ENCODE data around the gene CFB. TPM values are rescaled to one million over a fixed set of nuclear protein-coding genes. Genes with fewer than 3 reads are reported as not detected.

CFB gene
- total and polyA plus RNA-seq, 2 of the 13 experiments (the other 11 are each of a cell fraction or from before 2014, with no cell fraction given), result 171 to 513 TPM

GRCh38 chr6:31958741-31959739 lies 13.1 kb downstream of the CFB start, which contains the start of the genes NELFE and SKIC2 (continued):
- TF ChIP-seq NONO (IDR thresholded peaks at IDR 0.05) (no peak), NONO (CRISPR knock-in tag; conservative IDR thresholded peaks at IDR 0.05) (peak; percentile 95), SAP130 (CRISPR knock-in tag; IDR thresholded peaks at IDR 0.05; ENCODE audit: low read depth) (peak; percentile 100), ATM (IDR thresholded peaks at IDR 0.05; ENCODE audit: borderline replicate concordance) (no peak), ZNF441 (CRISPR knock-in tag; IDR thresholded peaks at IDR 0.05; ENCODE audit: borderline replicate concordance) (no peak), SP1 (IDR thresholded peaks at IDR 0.05) (peak; percentile 75), SP1 (CRISPR knock-in tag; IDR thresholded peaks at IDR 0.05) (peak; percentile 100), ZNF644 (CRISPR knock-in tag; IDR thresholded peaks at IDR 0.05; ENCODE audit: low read depth) (no peak), PITX1 (CRISPR knock-in tag; IDR thresholded peaks at IDR 0.05) (peak; percentile 89; the same call in 1 of the 2 replicates), ZNF513 (CRISPR knock-in tag; conservative IDR thresholded peaks at IDR 0.05) (0 out of 2 replicates have a peak, but pooled peaks have one; percentile 50), HDAC2 (CRISPR knock-in tag; IDR thresholded peaks at IDR 0.05) (peak; percentile 93), SIN3B (IDR thresholded peaks at IDR 0.05; ENCODE audit: low read length) (peak; percentile 75; the same call in 1 of the 2 replicates), ZFYVE20 (CRISPR knock-in tag; IDR thresholded peaks at IDR 0.05; ENCODE audit: borderline replicate concordance, low read depth) (no peak)
- TF ChIP-seq, protein P1, sequence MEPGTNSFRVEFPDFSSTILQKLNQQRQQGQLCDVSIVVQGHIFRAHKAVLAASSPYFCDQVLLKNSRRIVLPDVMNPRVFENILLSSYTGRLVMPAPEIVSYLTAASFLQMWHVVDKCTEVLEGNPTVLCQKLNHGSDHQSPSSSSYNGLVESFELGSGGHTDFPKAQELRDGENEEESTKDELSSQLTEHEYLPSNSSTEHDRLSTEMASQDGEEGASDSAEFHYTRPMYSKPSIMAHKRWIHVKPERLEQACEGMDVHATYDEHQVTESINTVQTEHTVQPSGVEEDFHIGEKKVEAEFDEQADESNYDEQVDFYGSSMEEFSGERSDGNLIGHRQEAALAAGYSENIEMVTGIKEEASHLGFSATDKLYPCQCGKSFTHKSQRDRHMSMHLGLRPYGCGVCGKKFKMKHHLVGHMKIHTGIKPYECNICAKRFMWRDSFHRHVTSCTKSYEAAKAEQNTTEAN (CRISPR knock-in tag; conservative IDR thresholded peaks at IDR 0.05), result no peak; the same call in 1 of the 2 replicates
- TF ChIP-seq, protein P2, sequence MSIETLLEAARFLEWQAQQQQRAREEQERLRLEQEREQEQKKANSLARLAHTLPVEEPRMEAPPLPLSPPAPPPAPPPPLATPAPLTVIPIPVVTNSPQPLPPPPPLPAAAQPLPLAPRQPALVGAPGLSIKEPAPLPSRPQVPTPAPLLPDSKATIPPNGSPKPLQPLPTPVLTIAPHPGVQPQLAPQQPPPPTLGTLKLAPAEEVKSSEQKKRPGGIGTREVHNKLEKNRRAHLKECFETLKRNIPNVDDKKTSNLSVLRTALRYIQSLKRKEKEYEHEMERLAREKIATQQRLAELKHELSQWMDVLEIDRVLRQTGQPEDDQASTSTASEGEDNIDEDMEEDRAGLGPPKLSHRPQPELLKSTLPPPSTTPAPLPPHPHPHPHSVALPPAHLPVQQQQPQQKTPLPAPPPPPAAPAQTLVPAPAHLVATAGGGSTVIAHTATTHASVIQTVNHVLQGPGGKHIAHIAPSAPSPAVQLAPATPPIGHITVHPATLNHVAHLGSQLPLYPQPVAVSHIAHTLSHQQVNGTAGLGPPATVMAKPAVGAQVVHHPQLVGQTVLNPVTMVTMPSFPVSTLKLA (IDR thresholded peaks at IDR 0.05), result peak; percentile 75
- TF ChIP-seq, protein P3, sequence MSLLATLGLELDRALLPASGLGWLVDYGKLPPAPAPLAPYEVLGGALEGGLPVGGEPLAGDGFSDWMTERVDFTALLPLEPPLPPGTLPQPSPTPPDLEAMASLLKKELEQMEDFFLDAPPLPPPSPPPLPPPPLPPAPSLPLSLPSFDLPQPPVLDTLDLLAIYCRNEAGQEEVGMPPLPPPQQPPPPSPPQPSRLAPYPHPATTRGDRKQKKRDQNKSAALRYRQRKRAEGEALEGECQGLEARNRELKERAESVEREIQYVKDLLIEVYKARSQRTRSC (CRISPR knock-in tag; IDR thresholded peaks at IDR 0.05; ENCODE audit: low read depth), result no peak
- TF ChIP-seq, protein P4, sequence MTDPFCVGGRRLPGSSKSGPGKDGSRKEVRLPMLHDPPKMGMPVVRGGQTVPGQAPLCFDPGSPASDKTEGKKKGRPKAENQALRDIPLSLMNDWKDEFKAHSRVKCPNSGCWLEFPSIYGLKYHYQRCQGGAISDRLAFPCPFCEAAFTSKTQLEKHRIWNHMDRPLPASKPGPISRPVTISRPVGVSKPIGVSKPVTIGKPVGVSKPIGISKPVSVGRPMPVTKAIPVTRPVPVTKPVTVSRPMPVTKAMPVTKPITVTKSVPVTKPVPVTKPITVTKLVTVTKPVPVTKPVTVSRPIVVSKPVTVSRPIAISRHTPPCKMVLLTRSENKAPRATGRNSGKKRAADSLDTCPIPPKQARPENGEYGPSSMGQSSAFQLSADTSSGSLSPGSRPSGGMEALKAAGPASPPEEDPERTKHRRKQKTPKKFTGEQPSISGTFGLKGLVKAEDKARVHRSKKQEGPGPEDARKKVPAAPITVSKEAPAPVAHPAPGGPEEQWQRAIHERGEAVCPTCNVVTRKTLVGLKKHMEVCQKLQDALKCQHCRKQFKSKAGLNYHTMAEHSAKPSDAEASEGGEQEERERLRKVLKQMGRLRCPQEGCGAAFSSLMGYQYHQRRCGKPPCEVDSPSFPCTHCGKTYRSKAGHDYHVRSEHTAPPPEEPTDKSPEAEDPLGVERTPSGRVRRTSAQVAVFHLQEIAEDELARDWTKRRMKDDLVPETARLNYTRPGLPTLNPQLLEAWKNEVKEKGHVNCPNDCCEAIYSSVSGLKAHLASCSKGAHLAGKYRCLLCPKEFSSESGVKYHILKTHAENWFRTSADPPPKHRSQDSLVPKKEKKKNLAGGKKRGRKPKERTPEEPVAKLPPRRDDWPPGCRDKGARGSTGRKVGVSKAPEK (CRISPR knock-in tag; IDR thresholded peaks at IDR 0.05; ENCODE audit: borderline replicate concordance), result no peak
- TF ChIP-seq, protein P5, sequence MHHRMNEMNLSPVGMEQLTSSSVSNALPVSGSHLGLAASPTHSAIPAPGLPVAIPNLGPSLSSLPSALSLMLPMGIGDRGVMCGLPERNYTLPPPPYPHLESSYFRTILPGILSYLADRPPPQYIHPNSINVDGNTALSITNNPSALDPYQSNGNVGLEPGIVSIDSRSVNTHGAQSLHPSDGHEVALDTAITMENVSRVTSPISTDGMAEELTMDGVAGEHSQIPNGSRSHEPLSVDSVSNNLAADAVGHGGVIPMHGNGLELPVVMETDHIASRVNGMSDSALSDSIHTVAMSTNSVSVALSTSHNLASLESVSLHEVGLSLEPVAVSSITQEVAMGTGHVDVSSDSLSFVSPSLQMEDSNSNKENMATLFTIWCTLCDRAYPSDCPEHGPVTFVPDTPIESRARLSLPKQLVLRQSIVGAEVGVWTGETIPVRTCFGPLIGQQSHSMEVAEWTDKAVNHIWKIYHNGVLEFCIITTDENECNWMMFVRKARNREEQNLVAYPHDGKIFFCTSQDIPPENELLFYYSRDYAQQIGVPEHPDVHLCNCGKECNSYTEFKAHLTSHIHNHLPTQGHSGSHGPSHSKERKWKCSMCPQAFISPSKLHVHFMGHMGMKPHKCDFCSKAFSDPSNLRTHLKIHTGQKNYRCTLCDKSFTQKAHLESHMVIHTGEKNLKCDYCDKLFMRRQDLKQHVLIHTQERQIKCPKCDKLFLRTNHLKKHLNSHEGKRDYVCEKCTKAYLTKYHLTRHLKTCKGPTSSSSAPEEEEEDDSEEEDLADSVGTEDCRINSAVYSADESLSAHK (CRISPR knock-in tag; IDR thresholded peaks at IDR 0.05; ENCODE audit: borderline replicate concordance), result no peak; the same call in 1 of the 2 replicates
